Inferior parietal cortex (tissue), 1 donor: ENCODE results near the gene OIT3.
"Not testable (repeated sequence)": the region's sequence is repeated elsewhere in the genome, so short reads cannot be mapped to it uniquely, and the experiment has no call there.

ENCODE experiments used
- DNase-seq: peaks from one replicate; pipeline ENCODE4 v3.0.0-alpha.2; 2016; ENCODE audit errors: extremely low spot score

Gene OIT3

GRCh38 chr10:72903941-72904446 lies 10.5 kb downstream of the OIT3 start:
- not testable (repeated sequence) for DNase-seq

- no peak for DNase-seq
Observed at GRCh38 chr10:72904806-72905205, 11.3 kb downstream of the OIT3 start.

GRCh38 chr10:72906446-72906845 lies 12.9 kb downstream of the OIT3 start:
- DNase-seq: no peak

GRCh38 chr10:72910705-72911104 lies 17.2 kb downstream of the OIT3 start:
- DNase-seq: no peak

GRCh38 chr10:72911758-72912157 lies 18.2 kb downstream of the OIT3 start:
- DNase-seq: no peak

GRCh38 chr10:72912736-72913135 lies 19.2 kb downstream of the OIT3 start:
- DNase-seq: no peak

GRCh38 chr10:72913287-72913686 lies 19.7 kb downstream of the OIT3 start:
- no peak for DNase-seq

GRCh38 chr10:72917201-72917600 lies 23.7 kb downstream of the OIT3 start:
- not testable (repeated sequence) for DNase-seq

GRCh38 chr10:72917803-72918332 lies 24.3 kb downstream of the OIT3 start:
- not testable (repeated sequence) for DNase-seq

GRCh38 chr10:72918352-72918751 lies 24.8 kb downstream of the OIT3 start:
- DNase-seq: no peak

- not testable (repeated sequence) for DNase-seq
Observed at GRCh38 chr10:72921147-72921683, 27.7 kb downstream of the OIT3 start.

- no peak for DNase-seq
Observed at GRCh38 chr10:72924351-72924750, 30.8 kb downstream of the OIT3 start.

- DNase-seq: no peak
Observed at GRCh38 chr10:72925951-72926465, 32.5 kb downstream of the OIT3 start.

- no peak for DNase-seq
Observed at GRCh38 chr10:72927485-72927884, 33.9 kb downstream of the OIT3 start.

- no peak for DNase-seq
Observed at GRCh38 chr10:72928798-72929197, 35.3 kb downstream of the OIT3 start.

GRCh38 chr10:72930276-72930675 lies 36.7 kb downstream of the OIT3 start:
- DNase-seq: no peak

- no peak for DNase-seq
Observed at GRCh38 chr10:72932259-72933015, 38.9 kb downstream of the OIT3 start.

- no peak for DNase-seq
Observed at GRCh38 chr10:72935361-72935760, 41.8 kb downstream of the OIT3 start.

- DNase-seq: no peak
Observed at GRCh38 chr10:72943498-72944234, 50.1 kb downstream of the OIT3 start.

GRCh38 chr10:72946963-72947362 lies 53.4 kb downstream of the OIT3 start:
- no peak for DNase-seq

GRCh38 chr10:72948762-72949161 lies 55.2 kb downstream of the OIT3 start:
- DNase-seq: no peak

GRCh38 chr10:72951760-72952159 lies 58.2 kb downstream of the OIT3 start:
- no peak for DNase-seq
